Adipocyte (in vitro differentiated cells): ENCODE data around the gene TF.

Source experiments
- DNase-seq: peaks from one replicate; pipeline ENCODE4 v3.0.0-alpha.2; 2015; ENCODE audit warnings: low read depth
- H3K27me3 ChIP-seq: replicated peaks from 2 replicates; pipeline ENCODE4 v1.7.0; 2013; ENCODE audit warnings: mild to moderate bottlenecking, low read length, moderate library complexity; ENCODE audit not compliant: control insufficient read depth, insufficient read depth
- H3K36me3 ChIP-seq: 2 replicates; pipeline ENCODE4 v1.7.0; 2013; ENCODE audit warnings: low read length, mild to moderate bottlenecking, moderate library complexity; ENCODE audit not compliant: control insufficient read depth, insufficient read depth, severe bottlenecking
- H3K4me1 ChIP-seq: 2 replicates; pipeline ENCODE4 v1.7.0; 2013; ENCODE audit warnings: mild to moderate bottlenecking, low read length, moderate library complexity; ENCODE audit not compliant: control insufficient read depth, insufficient read depth
- H3K4me3 ChIP-seq: 2 replicates; pipeline ENCODE4 v1.7.0; 2013; ENCODE audit warnings: mild to moderate bottlenecking, low read length, moderate library complexity
- H3K9ac ChIP-seq: 2 replicates; pipeline ENCODE4 v1.7.0; 2013; ENCODE audit warnings: mild to moderate bottlenecking, low read length, moderate library complexity
- H3K9me3 ChIP-seq: 2 replicates; pipeline ENCODE4 v1.7.0; 2013; ENCODE audit warnings: mild to moderate bottlenecking, low read length, moderate library complexity; ENCODE audit not compliant: control insufficient read depth

TF gene

GRCh38 chr3:133745981-133746711, at the start of gene TF:
Gene TF (plus strand): TSS chr3:133746393. CDS start chr3:133746441, 48 bp downstream.
- Histone ChIP-seq H3K4me3 (peak within 1 kb of the TSS; percentile 51), H3K4me1 (peaks cover 5% of the 10 kb centered on the region), H3K9me3 (peaks cover 3% of the 10 kb centered on the region), H3K9ac (no peak within 1 kb of the TSS), H3K36me3 (no peaks in the 10 kb centered on the region), H3K27me3 (peaks cover 48% of the 10 kb centered on the region)
- DNase-seq, result peak; percentile 4

GRCh38 chr3:133697960-133698359, 48.2 kb upstream of the TF start:
- no peak for DNase-seq
- H3K9ac ChIP-seq, result no peak overlapping the region
- no peaks in the 10 kb centered on the region for H3K9me3 ChIP-seq
- H3K27me3 ChIP-seq, result peaks cover 4% of the 10 kb centered on the region
- no peaks in the 10 kb centered on the region for H3K36me3 ChIP-seq
- no peaks in the 10 kb centered on the region for H3K4me1 ChIP-seq
- H3K4me3 ChIP-seq, result no peak overlapping the region

GRCh38 chr3:133699467-133699866, 46.7 kb upstream of the TF start:
- Histone ChIP-seq H3K9me3 (no peaks in the 10 kb centered on the region), H3K27me3 (peaks cover 4% of the 10 kb centered on the region), H3K9ac (no peak overlapping the region), H3K4me1 (no peaks in the 10 kb centered on the region), H3K36me3 (no peaks in the 10 kb centered on the region), H3K4me3 (no peak overlapping the region)
- DNase-seq, result no peak

- H3K27me3 ChIP-seq, result peaks cover 4% of the 10 kb centered on the region
- H3K9me3 ChIP-seq, result no peaks in the 10 kb centered on the region
Measured at GRCh38 chr3:133699903-133700302, 46.3 kb upstream of the TF start.

GRCh38 chr3:133700351-133700750, 45.8 kb upstream of the TF start:
- no peak overlapping the region for H3K4me3 ChIP-seq
- DNase-seq, result no peak
- no peaks in the 10 kb centered on the region for H3K9me3 ChIP-seq
- peaks cover 4% of the 10 kb centered on the region for H3K27me3 ChIP-seq
- H3K36me3 ChIP-seq, result no peaks in the 10 kb centered on the region
- no peak overlapping the region for H3K9ac ChIP-seq
- H3K4me1 ChIP-seq, result no peaks in the 10 kb centered on the region

More at GRCh38 chr3:133699903-133700302, 46.3 kb upstream of the TF start:
- no peak for DNase-seq
- no peak overlapping the region for H3K4me3 ChIP-seq
- H3K9ac ChIP-seq, result no peak overlapping the region
- H3K36me3 ChIP-seq, result no peaks in the 10 kb centered on the region
- H3K4me1 ChIP-seq, result no peaks in the 10 kb centered on the region

- no peak overlapping the region for H3K9ac ChIP-seq
- H3K9me3 ChIP-seq, result no peaks in the 10 kb centered on the region
- peaks cover 10% of the 10 kb centered on the region for H3K27me3 ChIP-seq
- no peak overlapping the region for H3K4me3 ChIP-seq
- no peaks in the 10 kb centered on the region for H3K36me3 ChIP-seq
- DNase-seq, result no peak
- H3K4me1 ChIP-seq, result no peaks in the 10 kb centered on the region
Measured at GRCh38 chr3:133701435-133702358, 44.5 kb upstream of the TF start.

- no peaks in the 10 kb centered on the region for H3K4me1 ChIP-seq
- H3K9me3 ChIP-seq, result no peaks in the 10 kb centered on the region
- no peak for DNase-seq
- H3K27me3 ChIP-seq, result peaks cover 10% of the 10 kb centered on the region
- H3K36me3 ChIP-seq, result no peaks in the 10 kb centered on the region
- H3K9ac ChIP-seq, result no peak overlapping the region
- no peak overlapping the region for H3K4me3 ChIP-seq
Measured at GRCh38 chr3:133703915-133704314, 42.3 kb upstream of the TF start.

- H3K4me1 ChIP-seq, result no peaks in the 10 kb centered on the region
- no peak for DNase-seq
- peaks cover 21% of the 10 kb centered on the region for H3K27me3 ChIP-seq
- H3K4me3 ChIP-seq, result no peak overlapping the region
- no peaks in the 10 kb centered on the region for H3K9me3 ChIP-seq
- no peak overlapping the region for H3K9ac ChIP-seq
- no peaks in the 10 kb centered on the region for H3K36me3 ChIP-seq
Measured at GRCh38 chr3:133706033-133706432, 40.2 kb upstream of the TF start.

- peaks cover 28% of the 10 kb centered on the region for H3K27me3 ChIP-seq
- H3K9me3 ChIP-seq, result no peaks in the 10 kb centered on the region
- H3K4me3 ChIP-seq, result no peak overlapping the region
- H3K4me1 ChIP-seq, result no peaks in the 10 kb centered on the region
- H3K9ac ChIP-seq, result no peak overlapping the region
- DNase-seq, result no peak
- no peaks in the 10 kb centered on the region for H3K36me3 ChIP-seq
Measured at GRCh38 chr3:133709139-133709750, 36.9 kb upstream of the TF start.

- H3K4me3 ChIP-seq, result no peak overlapping the region
- H3K4me1 ChIP-seq, result no peaks in the 10 kb centered on the region
- no peak overlapping the region for H3K9ac ChIP-seq
- peaks cover 24% of the 10 kb centered on the region for H3K27me3 ChIP-seq
- no peak for DNase-seq
- H3K36me3 ChIP-seq, result no peaks in the 10 kb centered on the region
- H3K9me3 ChIP-seq, result no peaks in the 10 kb centered on the region
Measured at GRCh38 chr3:133711013-133711412, 35.2 kb upstream of the TF start.

GRCh38 chr3:133712017-133712416, 34.2 kb upstream of the TF start:
- H3K4me3 ChIP-seq, result no peak overlapping the region
- no peak overlapping the region for H3K9ac ChIP-seq
- H3K9me3 ChIP-seq, result no peaks in the 10 kb centered on the region
- H3K27me3 ChIP-seq, result peaks cover 22% of the 10 kb centered on the region
- DNase-seq, result no peak
- no peaks in the 10 kb centered on the region for H3K36me3 ChIP-seq
- H3K4me1 ChIP-seq, result no peaks in the 10 kb centered on the region
